22Rv1 (cell line): ENCODE results near the gene P4HA2.

Experiments used
- CTCF ChIP-seq: fragments of 450-650 bp; IDR thresholded peaks from 2 replicates; pipeline ENCODE4 v1.5.1; 2017; ENCODE audit warnings: mild to moderate bottlenecking
- ZFX ChIP-seq: fragments of 450-650 bp; IDR thresholded peaks from 2 replicates; pipeline ENCODE4 v1.6.1; 2017; ENCODE audit warnings: antibody characterized with exemption, borderline replicate concordance

- TF ChIP-seq CTCF (no peak), ZFX (no peak)
Observed at GRCh38 chr5:132198571-132198970, 29.1 kb downstream of the P4HA2 start.
